ENCODE results near the gene BUB1.

DNA sequence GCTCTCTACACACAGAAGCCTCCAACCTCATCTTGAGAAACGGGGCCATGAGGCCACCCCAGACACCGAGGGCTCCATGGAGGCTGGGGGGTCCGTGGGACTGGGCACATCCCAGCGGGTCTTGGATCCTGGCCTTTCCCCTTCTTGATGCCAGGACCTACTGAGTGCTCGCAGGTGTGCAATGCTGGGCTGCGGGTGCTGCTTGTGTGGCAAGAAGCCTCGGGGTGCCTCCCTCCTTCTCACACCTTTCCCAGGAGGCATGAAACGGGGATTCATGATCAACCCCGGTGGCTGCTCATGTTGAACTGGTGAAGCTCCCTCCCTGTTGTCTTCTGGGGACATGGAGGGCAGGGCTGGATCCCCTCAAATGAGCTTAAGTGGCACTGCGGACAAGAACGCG lies 2.0 kb upstream of the BUB1 start:
- TF ChIP-seq, protein P1, sequence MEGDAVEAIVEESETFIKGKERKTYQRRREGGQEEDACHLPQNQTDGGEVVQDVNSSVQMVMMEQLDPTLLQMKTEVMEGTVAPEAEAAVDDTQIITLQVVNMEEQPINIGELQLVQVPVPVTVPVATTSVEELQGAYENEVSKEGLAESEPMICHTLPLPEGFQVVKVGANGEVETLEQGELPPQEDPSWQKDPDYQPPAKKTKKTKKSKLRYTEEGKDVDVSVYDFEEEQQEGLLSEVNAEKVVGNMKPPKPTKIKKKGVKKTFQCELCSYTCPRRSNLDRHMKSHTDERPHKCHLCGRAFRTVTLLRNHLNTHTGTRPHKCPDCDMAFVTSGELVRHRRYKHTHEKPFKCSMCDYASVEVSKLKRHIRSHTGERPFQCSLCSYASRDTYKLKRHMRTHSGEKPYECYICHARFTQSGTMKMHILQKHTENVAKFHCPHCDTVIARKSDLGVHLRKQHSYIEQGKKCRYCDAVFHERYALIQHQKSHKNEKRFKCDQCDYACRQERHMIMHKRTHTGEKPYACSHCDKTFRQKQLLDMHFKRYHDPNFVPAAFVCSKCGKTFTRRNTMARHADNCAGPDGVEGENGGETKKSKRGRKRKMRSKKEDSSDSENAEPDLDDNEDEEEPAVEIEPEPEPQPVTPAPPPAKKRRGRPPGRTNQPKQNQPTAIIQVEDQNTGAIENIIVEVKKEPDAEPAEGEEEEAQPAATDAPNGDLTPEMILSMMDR (IDR thresholded peaks at IDR 0.05), result no peak
- TF ChIP-seq POLR2A (IDR thresholded peaks at IDR 0.05), result no peak
